GM19328 (cell line): ENCODE measurements around the gene SH3TC1.

Experiments used
- ATAC-seq: cut with Tn5 transposase; IDR thresholded peaks from one replicate; pipeline ENCODE4 v1.9.1; 2021; ENCODE audit warnings: mild to moderate bottlenecking, moderate library complexity; ENCODE audit not compliant: unreplicated experiment

Gene SH3TC1

DNA sequence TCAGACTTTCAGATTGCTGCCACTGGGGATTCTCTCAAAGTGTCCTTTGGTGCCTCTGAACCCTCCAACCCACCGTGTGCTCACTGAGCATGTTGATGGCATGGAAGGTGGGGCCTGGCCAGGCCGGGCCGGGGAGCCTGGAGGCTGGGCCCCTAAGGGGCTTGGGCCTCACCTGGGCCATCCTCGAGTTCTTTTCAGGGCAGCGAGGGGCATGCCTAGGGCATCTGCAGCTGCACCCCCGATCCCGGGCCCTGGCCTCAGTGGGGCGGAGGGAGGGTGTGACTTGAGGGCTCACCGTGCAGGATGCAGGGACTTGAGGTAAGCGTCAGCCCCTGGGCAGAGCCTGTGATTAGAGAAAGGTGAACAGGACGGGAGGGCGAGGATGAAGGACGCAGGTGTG is 1.6 kb upstream of the SH3TC1 start:
- no peak for ATAC-seq

DNA sequence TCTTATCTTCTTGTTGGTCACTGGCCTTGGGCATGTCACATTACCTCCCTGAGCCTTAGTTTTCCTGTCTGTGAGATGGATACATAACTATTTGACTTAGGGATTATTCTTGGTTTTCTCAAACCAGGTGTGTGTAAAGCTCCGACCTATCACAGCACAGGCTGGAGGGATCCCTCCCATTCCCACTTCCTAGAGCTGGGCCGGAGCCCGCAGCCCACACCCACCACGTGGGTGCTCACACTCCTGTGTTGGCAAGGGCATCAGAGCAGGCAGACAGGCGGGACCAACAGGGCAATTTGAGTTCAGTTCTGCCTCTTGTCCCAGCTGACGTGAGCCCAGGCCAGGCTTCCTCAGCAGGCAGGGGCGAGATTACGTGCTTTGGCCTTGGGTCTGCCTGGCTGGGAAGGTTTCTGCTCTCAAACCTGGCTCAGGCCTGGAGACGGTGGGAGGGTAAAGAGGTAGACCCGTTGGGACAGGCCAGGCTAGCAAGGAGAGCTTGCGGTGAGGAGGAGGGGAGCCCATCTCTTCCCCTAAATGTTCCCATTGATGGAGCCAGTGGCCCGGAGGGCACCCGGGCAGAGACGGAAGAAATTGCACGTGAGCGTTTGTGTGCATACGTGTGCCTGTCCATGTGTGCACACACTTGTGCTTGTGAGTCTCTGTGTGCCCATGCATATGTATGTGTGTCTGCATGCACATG is 734 bp upstream of the SH3TC1 start:
- peak; percentile 1 for ATAC-seq

DNA sequence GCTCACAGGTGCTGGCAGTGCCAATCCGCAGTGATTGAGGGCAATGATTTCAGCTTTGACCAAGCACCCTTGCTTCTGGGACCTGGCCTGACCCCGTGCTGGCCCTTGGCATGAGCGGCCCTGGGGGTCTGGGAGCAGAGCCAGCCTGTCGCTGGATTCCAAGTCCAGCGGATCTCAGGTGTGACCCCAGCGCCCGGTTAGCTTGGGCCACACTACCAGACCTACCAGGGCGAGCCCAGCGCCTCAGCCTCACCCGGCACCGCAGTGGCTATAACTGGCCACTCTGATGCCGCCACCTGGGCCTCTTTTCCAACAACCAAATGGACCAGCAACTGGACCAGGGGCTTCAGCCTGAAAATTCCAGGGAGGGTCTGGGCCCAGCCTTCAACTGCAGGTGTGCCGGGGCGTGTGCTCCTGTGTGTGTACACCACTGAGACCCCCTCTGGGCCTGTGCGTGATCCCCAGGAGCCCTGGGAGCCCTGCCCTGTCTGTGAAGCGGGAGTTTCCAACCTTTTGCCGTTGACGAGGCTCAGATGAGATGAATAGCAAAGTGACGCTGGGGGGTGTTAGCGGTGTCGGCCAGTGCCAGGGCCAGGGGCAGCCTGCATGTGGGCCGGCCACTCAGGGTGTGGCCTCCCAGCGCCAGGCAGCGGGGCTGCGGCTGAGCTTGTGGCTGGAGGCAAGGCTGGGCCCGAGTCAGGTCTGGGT is 658 bp downstream of the SH3TC1 start:
- ATAC-seq = no peak

DNA sequence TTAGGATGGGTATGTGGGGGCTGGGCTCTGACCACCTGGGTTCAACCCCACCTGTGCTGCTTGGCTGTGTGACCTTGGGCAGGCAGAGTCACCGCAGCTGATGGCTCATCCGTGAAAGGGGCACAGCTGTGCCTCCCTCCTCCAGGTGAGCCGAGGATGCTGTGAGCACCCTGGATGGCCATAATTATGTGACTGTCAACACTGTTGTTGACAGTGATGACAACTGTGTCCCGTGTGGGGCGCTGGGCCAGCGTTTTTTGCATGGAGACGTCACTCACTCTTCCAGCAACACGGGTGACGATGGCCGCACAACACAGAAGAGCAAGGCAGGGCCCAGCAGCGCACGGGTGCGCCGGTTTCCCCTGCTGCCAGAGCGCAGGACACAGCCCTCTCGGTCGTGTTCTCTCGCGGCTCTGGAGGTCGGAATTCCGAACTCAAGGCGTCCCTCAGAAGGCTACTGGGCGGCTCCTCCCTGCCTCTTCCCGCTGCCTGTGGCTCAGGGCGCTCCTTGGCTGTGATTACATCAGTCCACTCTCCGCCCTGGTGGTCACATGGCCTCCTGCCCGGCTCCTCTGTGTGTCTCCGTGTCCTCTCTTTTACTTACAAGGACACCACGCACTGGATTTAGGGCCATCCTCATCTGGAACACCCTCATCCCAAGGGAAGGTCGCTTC is 1.3 kb downstream of the SH3TC1 start:
- ATAC-seq = no peak

DNA sequence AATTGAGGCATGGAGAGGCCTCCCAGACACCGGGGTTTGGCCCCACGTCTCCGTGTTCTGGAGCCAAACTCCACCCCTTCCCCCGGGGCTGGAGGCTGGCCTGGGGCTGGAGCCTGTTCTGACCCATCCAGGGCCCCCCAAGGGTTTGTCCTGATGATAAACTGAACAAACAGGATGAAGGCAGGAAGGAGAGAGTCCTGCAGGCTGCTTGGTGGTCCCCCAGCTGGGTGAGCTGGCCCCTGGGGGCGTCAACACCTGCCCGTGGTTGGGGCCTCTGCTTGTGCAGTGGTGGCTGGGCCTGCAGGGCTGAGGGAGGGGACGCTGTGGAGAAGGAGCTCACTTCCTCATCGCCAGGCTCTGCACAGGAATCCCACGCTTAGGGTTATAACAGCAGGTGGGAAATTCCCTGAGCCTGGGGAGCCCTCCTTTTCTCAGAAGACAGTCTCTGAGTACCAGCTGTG is 2.3 kb downstream of the SH3TC1 start:
- no peak for ATAC-seq

DNA sequence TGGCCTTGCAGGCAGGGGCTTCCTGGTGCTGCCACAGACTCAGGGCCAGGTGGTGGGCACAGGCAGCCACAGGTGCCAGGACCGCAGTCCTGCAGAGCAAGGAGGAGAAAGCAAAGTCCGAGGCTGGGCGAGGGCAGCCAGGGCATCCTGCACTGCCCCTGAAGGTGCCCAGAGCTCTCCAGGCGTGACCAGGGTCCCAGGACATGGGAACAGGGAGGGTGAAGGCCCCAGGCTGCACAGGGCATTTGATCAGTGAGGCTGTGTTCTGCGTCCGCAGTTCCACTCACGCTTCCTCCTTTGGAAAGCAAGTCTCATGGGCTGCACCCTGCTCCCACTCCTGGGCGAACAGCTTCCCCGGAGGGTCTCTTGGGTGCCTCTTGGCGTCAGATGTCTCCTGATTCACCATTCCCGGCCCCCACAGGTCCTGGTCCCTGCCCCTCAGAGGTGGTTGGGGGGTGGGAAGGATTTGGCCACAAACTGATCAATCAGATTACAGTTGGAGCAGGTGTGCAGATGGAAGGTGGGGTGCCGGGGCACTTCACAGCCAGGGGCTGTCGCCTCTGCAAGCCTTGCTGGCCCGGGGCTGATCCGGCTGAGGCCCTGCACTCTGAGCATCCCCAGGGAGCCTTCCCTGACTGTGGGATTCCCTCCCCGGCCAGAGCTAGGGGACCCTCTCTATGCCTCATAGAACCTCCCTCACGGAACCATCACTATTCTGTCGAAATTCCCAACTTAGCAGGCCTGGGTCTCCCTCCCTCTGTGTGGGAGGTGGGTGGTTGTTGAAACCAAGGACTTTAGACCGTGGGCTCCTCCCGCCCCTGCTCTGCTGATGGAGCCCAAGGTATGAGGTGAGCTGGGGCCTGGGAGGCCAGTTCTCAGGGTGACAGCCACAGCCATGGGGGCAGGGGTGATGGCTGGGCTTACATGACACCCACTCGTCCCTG is 3.3 kb downstream of the SH3TC1 start:
- no peak for ATAC-seq

DNA sequence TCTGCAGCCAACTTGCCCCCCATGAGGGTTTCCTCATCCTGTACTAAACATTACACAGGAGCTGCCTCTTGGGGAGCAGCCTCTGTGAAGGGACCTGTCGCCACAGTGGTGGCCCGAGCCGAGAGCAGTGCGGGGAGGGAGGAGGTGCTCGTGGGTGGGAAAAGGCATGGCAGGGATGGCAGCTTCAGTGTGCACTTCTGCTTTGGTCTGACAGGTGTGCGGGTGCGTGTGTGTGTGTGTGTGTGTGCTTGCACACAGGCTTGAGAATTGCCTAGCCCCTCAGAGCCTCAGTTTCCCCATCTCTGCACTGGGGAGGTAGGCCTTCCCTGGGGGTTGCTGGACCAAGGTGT is 3.9 kb downstream of the SH3TC1 start:
- no peak for ATAC-seq

DNA sequence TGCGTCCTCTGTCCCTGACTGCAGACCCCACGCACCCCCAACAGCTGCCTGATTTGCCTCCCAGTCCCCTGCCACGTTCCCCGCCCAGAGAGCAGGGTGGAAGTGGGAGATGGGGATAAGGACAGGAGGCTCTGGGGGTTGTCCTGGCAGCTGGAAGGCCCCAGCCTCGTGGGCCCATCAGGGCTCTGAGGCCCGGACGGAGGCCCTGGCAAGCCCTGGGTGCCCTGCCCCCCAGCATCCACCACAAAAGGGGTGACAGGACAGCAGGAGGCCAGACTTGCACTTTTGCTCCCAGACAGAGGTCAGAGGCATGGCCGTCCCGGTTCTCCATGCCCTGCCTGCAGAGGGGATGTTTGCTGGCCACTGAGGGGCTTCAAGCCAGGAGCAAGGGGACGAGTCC is 4.7 kb downstream of the SH3TC1 start:
- no peak for ATAC-seq

DNA sequence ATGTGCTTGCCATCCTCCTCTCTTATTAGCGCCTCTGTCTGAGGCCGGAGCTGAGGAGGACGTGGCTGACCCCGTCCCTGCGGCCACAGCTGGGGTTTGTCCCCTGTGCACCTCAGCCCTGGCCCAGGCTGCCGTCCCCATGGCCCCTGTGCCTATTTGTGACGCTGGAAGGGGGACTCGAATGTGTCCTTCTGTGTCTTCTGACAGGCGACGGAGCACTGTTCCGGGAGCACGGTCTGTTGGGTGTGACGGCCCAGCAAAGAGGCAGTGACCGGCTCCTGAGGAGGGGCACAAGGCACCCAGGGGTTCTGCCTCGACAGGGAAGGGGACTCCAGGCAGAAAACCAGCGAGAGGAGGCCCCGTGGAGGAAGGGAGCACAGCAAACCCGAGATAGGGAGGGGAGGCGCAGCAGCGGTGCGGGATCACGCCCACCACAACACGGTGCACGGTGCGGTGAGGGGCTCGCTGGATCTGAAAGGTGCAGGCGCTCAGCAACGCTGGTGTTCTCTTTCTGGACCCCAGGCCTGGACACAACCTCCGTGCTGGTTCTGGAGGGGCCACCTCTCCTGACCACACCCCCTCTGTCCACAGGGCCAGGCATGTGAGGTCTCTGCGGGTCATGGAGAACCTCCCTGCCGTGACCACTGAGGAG is 5.6 kb downstream of the SH3TC1 start:
- no peak for ATAC-seq

DNA sequence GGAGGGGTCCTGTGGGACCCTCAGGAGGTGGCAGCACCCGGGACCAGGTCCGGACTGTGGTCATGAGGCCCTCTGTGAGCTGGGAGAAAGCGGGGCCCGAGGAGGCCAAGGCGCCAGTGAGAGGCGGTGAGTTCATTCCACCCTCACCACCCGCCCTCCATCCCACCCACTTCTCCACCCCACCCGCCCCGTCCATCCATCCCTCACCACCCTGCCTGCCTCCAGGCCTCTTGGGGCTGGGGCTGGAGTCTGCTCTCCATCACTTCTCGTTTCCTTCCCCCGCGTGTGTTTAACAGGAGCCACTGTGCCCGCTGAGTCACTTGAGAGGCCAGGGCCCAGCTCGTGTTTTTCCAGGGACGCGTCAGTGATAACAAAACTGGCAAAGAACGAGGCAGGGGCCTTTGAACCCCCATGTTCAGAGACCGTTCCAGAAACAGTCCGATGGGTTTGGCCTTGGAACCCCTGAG is 6.2 kb downstream of the SH3TC1 start:
- ATAC-seq = no peak

DNA sequence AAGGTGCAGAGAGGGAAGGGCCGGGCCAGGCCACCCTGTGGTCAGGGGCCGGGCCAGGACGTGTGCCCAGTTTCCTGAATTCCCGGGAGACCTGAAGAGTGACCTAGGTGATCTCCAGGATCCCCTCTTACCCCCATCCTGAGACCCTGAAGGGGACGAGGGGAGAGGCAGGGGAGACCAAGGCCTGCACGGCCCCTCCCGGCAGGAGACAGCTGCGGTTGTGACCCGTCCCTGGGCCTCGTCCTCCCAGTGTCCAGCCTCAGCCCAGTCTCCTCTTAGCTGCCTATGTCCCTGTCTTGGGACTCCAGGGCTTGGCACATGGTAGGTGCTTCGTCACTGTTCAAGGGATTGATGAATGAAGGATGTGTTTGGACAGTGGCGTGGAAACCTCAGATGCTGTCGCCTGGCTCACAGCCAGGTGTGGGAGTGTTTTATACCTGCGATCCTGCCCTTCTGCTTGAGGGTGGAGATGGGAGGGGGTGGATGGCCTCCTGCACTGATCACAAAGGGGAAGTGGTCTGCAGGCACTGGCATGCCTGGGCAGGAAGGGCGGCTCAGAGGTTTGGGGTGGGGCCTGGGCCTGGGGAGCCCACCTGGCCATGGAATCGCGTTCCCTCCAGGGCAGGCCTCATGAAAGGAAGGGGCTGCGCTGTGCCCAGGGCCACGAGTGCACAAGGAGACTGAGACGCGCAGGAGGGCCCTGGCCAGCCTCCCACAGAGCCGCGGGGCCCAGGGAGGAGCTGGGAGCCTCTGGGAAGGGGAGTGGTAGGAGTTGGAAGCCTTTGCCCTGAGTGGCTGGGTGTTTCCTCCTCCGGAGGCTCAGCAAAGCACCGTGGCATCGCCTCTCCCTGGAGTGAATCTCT is 6.9 kb downstream of the SH3TC1 start:
- ATAC-seq = no peak

DNA sequence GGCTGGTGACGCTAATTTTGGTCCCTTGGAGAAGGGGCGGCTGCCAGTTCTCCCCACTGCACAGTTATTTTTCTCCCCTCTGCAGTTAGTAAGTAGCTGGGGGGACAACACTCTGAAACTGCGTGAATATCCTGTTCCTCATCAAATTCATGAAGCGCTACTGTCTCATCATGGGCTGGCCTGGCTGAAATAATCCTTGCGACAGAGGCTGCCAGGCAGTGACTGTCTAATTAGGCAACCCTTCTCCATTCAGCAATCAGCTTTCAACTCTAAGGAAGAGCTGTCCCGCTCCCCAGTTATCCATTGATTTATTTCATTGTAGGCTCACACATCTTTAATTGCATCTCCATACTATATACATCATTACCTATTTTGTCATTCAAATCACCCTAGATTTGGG is 8.2 kb downstream of the SH3TC1 start:
- no peak for ATAC-seq

DNA sequence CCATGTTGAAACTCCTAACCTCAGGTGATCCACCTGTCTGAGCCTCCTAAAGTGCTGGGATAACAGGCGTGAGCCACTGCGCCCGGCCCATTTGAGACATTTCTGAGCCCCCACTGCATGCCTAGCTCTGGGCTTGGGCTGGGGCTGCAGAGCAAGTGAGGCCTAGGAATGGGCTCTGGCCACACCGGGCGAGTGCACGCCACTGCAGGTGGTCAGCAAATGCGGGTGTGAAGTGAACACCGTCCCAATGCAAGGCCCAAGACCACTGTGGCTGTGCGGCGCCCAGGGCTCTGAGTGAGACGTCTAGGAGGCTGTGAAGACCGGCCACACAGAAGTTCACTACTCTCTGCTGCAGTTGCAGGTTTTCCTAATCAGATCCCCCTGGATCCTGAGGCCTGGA is 9.5 kb downstream of the SH3TC1 start:
- ATAC-seq = no peak

DNA sequence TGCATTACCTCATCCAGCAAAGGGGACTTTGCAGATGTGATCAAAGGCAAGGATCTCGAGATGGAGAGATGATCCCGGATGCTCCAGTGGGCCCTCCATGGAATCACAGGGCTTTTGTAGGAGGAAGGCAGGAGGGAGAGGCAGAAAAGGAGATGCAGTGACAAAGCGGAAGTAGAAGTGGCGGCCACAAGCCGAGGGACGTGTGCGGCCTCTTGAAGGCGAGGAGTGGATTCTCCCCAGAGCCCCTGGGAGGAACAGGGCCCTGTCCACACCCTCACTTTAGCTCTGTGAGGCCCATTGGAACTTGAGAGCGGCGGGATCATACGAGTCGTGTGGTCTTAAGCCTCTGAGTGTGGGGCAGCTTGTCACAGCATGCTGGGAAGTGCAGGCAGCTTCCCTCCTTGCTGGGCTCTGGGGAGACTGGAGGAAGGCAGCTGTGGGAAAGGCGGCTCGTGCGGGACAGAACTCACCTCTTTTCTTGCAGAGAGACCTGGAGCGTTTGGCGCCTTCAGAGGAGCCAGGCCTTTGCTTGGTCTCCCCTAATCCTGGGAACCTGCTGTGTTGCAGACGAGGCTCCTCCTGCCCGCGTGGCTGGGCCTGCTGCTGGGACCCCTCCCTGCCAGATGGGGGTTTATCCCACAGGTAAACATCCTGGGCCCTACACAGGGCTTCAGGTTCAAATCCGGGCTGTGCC is 10.2 kb downstream of the SH3TC1 start:
- ATAC-seq = no peak

DNA sequence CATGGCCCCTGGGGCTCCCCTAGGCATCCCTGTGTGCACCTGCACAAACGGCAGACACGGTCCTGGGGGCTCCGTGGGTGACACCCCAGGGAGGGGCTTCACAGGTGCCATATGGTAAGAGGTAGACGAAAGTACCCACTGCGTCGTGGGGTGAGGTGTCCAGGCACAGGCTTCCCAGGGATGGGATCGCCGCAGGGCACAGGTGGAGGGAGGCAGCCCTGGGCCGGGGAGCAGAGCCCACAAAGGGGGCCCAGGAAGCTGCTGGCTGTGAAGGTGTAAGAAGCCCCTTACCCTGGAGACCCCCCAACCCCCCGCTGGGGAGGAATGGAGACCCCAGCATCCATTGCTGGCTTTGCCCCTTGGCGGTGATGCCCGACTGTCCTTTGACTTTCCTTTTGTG is 10.9 kb downstream of the SH3TC1 start:
- no peak for ATAC-seq

DNA sequence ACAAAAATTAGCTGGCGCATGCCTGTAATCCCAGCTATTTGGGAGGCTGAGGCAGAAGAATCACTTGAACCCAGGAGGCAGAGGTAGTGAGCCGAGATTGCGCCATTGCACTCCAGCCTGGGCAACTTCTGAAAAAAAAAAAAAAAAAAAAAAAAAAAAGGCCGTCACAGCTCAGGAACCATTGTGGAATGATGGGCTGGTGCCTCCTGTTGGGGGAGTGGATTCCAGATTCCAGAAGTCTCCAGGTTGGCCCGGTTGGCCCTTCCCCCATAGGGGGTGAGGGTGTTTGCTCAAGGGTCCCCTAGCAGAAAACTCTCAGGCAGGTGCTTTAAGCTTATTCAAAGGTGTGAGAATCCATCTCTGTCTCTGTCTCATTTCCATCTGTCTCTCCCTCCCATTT is 11.5 kb downstream of the SH3TC1 start:
- no peak for ATAC-seq

DNA sequence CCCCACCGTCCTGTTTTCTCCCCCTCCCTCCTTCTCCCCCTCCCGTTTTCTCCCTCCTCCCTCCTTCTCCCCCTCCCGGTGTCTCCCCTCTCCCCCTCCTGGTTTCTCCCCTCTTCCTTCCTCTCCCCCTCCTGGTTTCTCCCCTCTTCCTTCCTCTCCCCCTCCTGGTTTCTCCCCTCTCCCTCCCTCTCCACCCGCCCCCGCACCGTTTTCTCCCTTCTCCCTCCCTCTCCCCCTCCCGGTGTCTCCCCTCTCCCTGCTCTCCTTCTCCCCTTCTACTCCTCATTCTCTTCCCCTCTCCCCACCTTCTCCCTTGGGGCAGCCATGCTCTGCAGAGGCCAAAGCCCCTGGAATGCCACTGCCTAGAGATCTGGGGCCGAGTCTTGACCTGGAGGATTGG is 12.2 kb downstream of the SH3TC1 start:
- no peak for ATAC-seq

DNA sequence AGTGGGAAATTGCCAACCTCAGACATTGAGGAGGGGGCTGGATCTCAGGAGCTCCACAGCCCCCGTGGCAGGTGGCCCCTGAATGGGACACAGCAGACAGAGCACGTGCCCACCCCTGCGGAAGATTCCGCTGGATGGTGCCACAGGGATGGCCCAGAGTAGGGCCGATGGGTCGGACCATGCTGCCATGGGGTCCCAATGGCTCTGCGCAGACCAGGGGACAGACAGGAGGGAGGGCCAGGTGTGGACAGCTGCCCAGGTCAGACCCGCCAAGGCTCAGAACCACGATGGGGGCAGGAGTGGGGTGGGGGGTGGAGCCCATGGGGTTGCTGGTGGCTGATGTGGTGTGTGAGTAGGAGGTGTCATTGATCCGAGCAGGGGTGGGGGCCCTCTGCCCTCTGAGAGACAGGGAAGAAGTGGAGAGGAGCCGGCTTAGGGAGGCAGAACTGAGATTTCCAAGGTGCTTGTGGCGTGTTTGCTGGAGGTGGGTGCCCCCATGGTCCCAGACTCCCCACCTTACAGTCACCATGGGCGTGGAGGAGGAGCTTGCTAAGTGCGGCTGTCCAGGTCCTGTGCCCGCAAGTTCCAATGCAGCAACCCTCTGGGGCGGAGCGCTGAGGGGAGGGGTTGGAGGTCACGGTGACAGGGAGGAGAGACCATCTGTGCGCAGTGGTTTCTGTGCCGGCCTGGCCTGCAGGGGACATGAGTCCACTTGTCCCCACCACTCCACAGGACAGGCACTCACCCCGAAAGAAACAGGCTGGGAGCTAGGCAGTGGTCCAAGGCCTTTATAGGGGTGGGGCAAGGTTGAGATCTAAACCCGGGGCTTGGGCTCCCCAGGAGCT is 12.9 kb downstream of the SH3TC1 start:
- ATAC-seq = no peak
